Stromal cell of bone marrow (primary cell): Measurements from ENCODE around the gene CABP5.
"Not testable (repeated sequence)": the region's sequence is repeated elsewhere in the genome, so short reads cannot be mapped to it uniquely, and the experiment has no call there.

ENCODE experiments used
- DNase-seq: peaks from one replicate; pipeline ENCODE4 v3.0.0-alpha.2; 2012; ENCODE audit warnings: low read depth

CABP5 gene

GRCh38 chr19:48043675-48044258 is at the start of gene CABP5:
Gene CABP5 (minus strand): TSS chr19:48044079. CDS start chr19:48043922, 157 bp downstream.
- no peak for DNase-seq

- DNase-seq = peak; percentile 87
These were observed 47.3 kb upstream of the CABP5 start for GRCh38 chr19:48091111-48091718.

GRCh38 chr19:48090281-48090802 is 46.5 kb upstream of the CABP5 start:
- DNase-seq = no peak

DNA sequence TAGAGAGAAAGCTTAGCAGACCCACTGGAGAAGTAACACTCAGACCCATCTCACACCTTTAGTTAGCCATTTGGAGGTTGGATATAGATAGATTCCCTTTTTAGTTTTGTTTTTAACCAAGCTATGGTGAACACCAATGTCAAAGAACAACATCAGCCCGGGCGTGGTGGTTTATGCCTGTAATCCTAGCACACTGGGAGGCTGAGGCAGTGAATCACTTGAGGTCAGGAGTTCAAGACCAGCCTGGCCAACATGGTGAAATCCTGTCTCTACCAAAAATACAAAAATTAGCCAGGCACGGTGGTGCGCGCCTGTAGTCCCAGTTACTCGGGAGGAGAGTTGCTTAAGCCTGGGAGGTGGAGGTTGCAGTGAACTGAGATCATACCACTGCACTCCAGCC is 45.1 kb upstream of the CABP5 start:
- not testable (repeated sequence) for DNase-seq

GRCh38 chr19:48085904-48086864 is 42.3 kb upstream of the CABP5 start:
- DNase-seq = no peak

- DNase-seq = no peak
These were observed 41.2 kb upstream of the CABP5 start for GRCh38 chr19:48085076-48085475.

GRCh38 chr19:48081106-48081505 is 37.2 kb upstream of the CABP5 start:
- DNase-seq = no peak

DNA sequence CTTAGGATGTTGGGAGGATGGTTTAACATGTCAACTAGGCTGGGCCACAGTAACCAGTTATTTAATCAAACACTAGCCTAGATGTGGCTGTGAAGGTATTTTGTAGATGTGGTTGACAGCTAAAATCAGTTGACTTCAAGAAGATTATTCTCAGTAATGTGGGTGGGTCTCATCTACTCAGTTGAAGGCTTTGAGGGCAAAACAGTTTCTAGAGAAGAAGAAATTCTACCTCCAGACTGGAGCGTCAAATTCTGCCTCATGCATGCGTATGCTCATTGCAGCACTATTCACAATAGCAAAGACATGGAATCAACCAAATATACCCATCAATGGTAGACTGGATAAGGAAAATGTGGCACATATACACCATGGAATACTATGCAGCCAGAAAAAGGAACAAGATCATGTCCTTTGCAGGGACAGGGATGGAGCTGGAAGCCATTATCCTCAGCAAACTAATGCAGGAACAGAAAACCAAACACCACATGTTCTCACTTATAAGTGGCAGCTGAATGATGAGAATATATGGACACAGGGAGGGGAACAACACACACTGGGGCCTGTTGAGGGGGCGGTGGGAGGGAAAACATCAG is 26.4 kb upstream of the CABP5 start:
- not testable (repeated sequence) for DNase-seq

DNA sequence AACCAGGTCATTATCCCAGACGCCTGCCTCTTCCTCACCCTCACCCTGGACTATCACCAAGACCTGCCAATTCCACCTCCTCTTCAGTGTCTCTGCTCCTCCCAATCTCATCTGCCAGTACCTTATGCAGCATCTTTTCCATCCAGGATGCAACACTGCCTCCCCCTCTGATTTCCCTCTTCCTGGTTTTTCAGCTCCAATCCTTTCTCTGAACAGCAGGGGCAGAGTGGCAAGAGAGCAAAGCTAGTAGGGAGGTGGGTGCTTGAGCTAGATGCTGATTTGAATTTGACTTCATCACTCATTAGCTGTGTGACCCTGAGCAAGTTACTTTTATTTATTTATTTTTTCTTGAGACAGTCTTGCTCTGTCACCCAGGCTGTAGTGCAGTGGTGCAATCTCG is 25.6 kb upstream of the CABP5 start:
- DNase-seq = no peak

GRCh38 chr19:48064509-48064908 is 20.6 kb upstream of the CABP5 start:
- DNase-seq = no peak

DNA sequence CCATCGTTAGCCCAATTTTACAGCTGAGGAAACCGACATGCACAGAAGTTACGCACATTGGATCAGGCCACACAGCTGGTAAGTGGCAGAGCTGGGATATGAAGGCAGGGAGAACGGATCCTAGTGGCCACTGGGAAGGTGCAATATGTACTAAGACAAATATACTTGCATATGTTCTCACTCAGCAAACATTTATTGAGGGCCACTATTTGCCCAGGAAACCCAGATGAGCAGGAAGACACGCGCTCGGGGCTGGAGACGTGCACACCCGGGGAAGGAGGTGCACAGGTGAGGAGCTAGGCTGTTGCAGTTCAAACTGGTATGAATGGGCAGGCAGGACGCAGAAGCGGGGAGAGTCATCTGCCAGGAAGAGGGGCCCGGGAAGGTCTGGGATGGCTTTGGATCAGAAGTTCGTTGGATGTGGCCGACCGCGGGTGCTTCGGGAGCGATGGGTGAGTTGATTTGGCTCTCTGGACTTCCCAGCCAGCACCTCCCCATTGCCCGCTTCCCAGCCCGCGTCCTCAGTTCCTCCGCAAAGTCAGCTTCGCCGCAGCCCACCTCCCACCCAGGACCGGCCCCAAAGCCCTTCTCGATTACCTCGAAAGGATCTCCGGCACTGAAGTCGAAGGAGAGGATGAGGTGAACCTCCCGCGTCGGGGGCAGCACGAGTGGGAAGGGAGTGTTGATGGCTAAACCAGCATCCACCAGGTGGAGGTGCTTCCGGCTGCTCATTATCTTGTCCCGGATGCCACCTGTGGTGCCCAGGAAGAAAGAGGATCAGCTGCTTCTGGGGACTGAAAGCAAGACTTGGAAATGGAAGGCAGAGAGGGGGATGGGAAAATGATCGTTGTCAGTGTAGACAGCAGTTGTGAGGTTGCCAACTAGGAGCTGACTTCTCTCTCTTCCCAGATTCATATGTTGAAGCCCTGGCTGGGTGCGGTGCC is 17.8 kb upstream of the CABP5 start:
- DNase-seq = no peak

DNA sequence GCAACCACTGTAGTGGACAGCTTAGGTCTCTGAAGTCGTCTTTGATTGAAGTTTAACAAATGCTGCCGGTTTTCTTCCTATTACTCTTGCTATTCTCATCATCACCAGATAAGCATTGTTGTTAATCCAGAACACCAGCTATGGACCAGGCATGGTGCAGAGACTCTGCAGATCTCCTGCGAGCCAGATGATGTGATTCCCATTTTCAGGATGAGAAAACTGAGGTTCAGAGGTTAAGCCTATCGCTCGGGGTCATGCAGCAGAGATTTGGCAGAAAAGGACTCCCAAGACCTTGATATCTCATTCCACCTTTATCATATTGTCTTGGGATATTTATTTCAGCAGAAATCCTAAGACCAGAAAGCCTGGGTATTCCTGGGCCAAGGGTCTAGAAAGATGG is 16.5 kb upstream of the CABP5 start:
- DNase-seq = no peak

GRCh38 chr19:48059331-48059730 is 15.5 kb upstream of the CABP5 start:
- no peak for DNase-seq

DNA sequence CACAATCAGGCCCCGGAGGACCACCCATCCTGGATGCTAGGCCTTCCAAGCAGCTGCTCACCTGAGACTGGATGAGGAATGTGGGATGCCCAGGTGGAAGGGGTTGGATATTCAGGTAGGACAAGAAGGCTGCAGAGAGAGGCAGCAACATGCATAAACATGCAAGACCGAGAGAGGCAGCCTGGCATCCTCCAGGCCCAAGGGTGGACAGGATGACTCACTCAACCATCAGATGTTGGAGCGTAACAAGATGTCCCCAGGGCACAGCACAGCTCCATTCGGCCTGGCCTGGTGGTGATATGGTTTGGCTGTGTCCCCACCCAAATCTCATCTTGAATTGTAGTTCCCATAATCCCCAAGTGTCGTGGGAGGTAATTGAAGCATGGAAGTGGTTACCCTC is 10.0 kb upstream of the CABP5 start:
- DNase-seq = no peak

- no peak for DNase-seq
These were observed 9.2 kb upstream of the CABP5 start for GRCh38 chr19:48053076-48053475.

DNA sequence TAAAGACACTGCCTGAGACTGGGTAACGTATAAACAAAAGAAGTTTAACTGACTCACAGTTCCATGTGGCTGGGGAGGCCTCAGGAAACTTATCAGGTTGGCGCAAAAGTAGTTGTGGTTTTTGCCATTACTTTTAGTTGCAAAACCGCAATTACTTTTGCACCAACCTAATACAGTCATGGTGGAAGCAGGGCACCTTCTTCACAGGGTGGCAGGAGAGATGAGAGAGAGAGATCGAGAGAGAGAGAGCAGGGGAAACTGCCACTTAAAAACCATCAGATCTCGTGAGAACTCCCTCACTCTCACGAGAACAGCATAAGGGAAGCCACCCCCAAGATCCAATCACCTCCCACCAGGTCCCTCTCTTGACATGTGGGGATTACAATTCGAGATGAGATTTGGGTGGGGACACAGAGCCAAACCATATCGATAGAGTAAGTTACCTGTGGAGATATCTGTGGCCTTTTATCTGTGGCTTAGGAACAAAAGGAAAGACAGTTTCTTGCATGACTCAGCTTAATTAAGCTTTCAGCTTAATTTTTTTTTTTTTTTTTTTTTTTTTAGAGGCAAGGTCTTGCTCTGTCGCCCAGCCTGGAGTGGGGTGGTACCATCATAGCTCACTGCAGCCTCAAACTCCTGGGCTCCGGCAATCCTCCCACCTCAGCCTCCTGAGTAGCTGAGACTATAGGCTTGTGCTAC is 7.6 kb upstream of the CABP5 start:
- no peak for DNase-seq

GRCh38 chr19:48044561-48044960 is 682 bp upstream of the CABP5 start:
- no peak for DNase-seq

DNA sequence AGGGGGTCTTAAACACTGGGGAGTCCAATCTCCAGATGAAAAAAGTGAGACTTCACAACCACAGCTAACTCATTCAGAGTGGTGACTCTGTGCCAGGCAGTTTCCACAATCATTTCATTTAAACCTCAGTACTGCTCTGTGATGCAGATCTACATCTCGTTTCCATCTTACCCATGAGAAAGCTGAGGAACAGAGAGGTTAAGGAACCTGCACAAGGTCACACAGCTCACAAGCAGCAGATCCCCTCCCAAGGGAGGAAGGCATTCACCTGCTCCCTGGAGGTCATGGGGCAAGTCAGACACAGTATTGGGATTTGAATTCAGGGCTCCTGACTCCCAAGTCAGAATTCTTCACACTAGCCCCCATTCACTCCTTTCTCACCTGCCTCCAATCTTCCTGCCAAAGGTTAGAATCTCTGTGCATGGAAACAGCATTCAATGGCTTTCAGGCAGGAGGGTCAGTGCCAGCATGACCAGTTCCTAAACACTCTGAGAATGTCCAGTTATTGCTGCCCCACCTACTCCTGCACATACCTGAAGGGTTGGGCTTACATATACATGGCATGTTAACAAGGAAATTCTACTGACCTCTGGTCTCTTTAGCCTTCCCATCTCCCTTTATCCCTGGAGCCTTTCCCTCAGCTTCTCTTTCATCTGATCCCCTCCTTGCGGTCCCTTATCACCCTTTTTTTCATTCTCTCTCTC is 1.9 kb downstream of the CABP5 start:
- no peak for DNase-seq

- DNase-seq = no peak
These were observed 7.1 kb downstream of the CABP5 start for GRCh38 chr19:48036765-48037164.

- no peak for DNase-seq
These were observed 10.3 kb downstream of the CABP5 start for GRCh38 chr19:48033604-48034003.
